Measurements from ENCODE around the gene ADAT3. TPM values are rescaled to one million over a fixed set of nuclear protein-coding genes. Genes with fewer than 3 reads are reported as not detected.

ADAT3 gene
- total and polyA plus RNA-seq, 4 donors = 1.3 to 3.3 (median 2.1) TPM

GRCh38 chr19:1855828-1856255 is 49.4 kb upstream of the ADAT3 start:
- peaks cover 0 to 2% (median 0%) of the 10 kb centered on the region in 4 donors for H3K36me3 ChIP-seq (ENCODE audit: control insufficient read depth in 4 of 4, insufficient read depth in 3 of 4, low read depth in 1 of 4, low read length in 3 of 4)

GRCh38 chr19:1856345-1856697 is 48.9 kb upstream of the ADAT3 start:
- TF ChIP-seq YY1 (IDR thresholded peaks at IDR 0.05) = no peak
- no peak for TF ChIP-seq TAF1 (conservative IDR thresholded peaks at IDR 0.05)
- TF ChIP-seq CTCF (IDR thresholded peaks at IDR 0.05; ENCODE audit: low read depth, low read length, missing input control) = no peak
- TF ChIP-seq SP1 (IDR thresholded peaks at IDR 0.05) = no peak
- no peak for TF ChIP-seq EGR1 (IDR thresholded peaks at IDR 0.05; ENCODE audit: low read depth in 2 of 2)
- TF ChIP-seq HNF4A (conservative IDR thresholded peaks at IDR 0.05) = no peak
- TF ChIP-seq REST (IDR thresholded peaks at IDR 0.05) = no peak
- no peak for TF ChIP-seq HNF4G (IDR thresholded peaks at IDR 0.05)
- no peak for TF ChIP-seq FOXA2 (IDR thresholded peaks at IDR 0.05)
- no peak for TF ChIP-seq ATF3 (IDR thresholded peaks at IDR 0.05)
- TF ChIP-seq RXRA (IDR thresholded peaks at IDR 0.05) = no peak
- TF ChIP-seq JUND (IDR thresholded peaks at IDR 0.05) = no peak
- TF ChIP-seq ZBTB33 (IDR thresholded peaks at IDR 0.05) = no peak
- H3K4me3 ChIP-seq (ENCODE audit: low read depth in 1 of 3, low read length in 3 of 3) = peak overlapping the region in 1 of 3 donors; percentile 34
- WGBS = 64% methylated on average over 6 of the region's 6 CpGs

More at GRCh38 chr19:1855828-1856255, 49.4 kb upstream of the ADAT3 start:
- no peak for DNase-seq (ENCODE audit: low spot score)
- TF ChIP-seq SP1 (IDR thresholded peaks at IDR 0.05) = no peak
- no peak for TF ChIP-seq FOXA1 (IDR thresholded peaks at IDR 0.05)
- TF ChIP-seq CTCF (IDR thresholded peaks at IDR 0.05; ENCODE audit: low read depth, low read length, missing input control) = no peak
- TF ChIP-seq EGR1 (IDR thresholded peaks at IDR 0.05; ENCODE audit: low read depth in 2 of 2) = no peak
- no peak for TF ChIP-seq FOXA2 (IDR thresholded peaks at IDR 0.05)
- TF ChIP-seq HNF4G (IDR thresholded peaks at IDR 0.05) = no peak
- TF ChIP-seq HNF4A (conservative IDR thresholded peaks at IDR 0.05) = no peak
- no peak for TF ChIP-seq YY1 (IDR thresholded peaks at IDR 0.05)
- WGBS = 60% methylated on average over 13 of the region's 13 CpGs
- H3K27me3 ChIP-seq (ENCODE audit: control insufficient read depth in 4 of 4, insufficient read depth in 4 of 4, low read length in 3 of 4) = no peaks in the 10 kb centered on the region
- peak overlapping the region; percentile 50 to 76 for H3K9ac ChIP-seq (ENCODE audit: low read depth in 1 of 2, low read length in 2 of 2)
- H3K4me3 ChIP-seq (ENCODE audit: low read depth in 1 of 3, low read length in 3 of 3) = peak overlapping the region in 1 of 3 donors; percentile 7
- peak overlapping the region; percentile 78 to 80 for H3K27ac ChIP-seq (ENCODE audit: low read depth in 1 of 2, low read length in 2 of 2)
- no peaks in the 10 kb centered on the region for H3K9me3 ChIP-seq (ENCODE audit: control insufficient read depth in 4 of 4, low read length in 3 of 4)
- peaks cover 39 to 66% (median 49%) of the 10 kb centered on the region in 4 donors for H3K4me1 ChIP-seq (ENCODE audit: control insufficient read depth in 4 of 4, insufficient read depth in 4 of 4, low read length in 3 of 4)

More at GRCh38 chr19:1856345-1856697, 48.9 kb upstream of the ADAT3 start:
- no peak for DNase-seq (ENCODE audit: low spot score)
- H3K9me3 ChIP-seq (ENCODE audit: control insufficient read depth in 4 of 4, low read length in 3 of 4) = no peaks in the 10 kb centered on the region
- peaks cover 0 to 2% (median 0%) of the 10 kb centered on the region in 4 donors for H3K36me3 ChIP-seq (ENCODE audit: control insufficient read depth in 4 of 4, insufficient read depth in 3 of 4, low read depth in 1 of 4, low read length in 3 of 4)
- H3K9ac ChIP-seq (ENCODE audit: low read depth in 1 of 2, low read length in 2 of 2) = peak overlapping the region; percentile 27 to 50
- H3K27me3 ChIP-seq (ENCODE audit: control insufficient read depth in 4 of 4, insufficient read depth in 4 of 4, low read length in 3 of 4) = no peaks in the 10 kb centered on the region
- peak overlapping the region; percentile 78 to 80 for H3K27ac ChIP-seq (ENCODE audit: low read depth in 1 of 2, low read length in 2 of 2)
- peaks cover 44 to 71% (median 53%) of the 10 kb centered on the region in 4 donors for H3K4me1 ChIP-seq (ENCODE audit: control insufficient read depth in 4 of 4, insufficient read depth in 4 of 4, low read length in 3 of 4)
